ENCODE results near the gene ATP1A2. TPM values are rescaled to one million over a fixed set of nuclear protein-coding genes. Genes with fewer than 3 reads are reported as not detected.
A peak's percentile ranks its signal among the peaks of the same experiment; 100 is the strongest.
"Not testable (repeated sequence)": the region's sequence is repeated elsewhere in the genome, so short reads cannot be mapped to it uniquely, and the experiment has no call there.

ATP1A2 gene
- total RNA-seq, 1 donor from 2014 or later = 0.04 TPM

DNA sequence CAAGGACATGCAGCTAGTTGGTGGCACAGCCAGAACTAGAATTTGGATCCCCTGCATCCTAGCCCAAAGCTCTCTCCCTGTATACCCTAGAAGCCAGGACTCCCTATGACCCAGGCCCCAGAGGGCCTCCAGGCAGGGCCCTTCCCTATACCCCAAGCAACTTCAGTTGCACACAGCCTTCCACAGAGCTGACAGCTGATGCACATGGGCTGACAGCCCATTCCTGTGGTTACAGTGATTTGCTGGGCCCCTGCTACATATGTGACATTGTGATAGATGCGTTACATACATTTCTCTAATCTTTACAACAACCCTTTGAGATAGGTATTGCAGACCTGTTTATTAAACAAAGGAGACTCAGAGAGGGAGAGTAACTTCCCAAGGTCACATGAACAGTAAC lies 5.8 kb downstream of the ATP1A2 start:
- H3K36me3 ChIP-seq (ENCODE audit: control insufficient read depth, insufficient read depth, low read length) = no peaks in the 10 kb centered on the region
- DNase-seq (ENCODE audit: low read depth) = no peak
- peaks cover 16% of the 10 kb centered on the region for H3K27me3 ChIP-seq (ENCODE audit: control insufficient read depth, insufficient read depth, low read length)
- TF ChIP-seq, protein P1, sequence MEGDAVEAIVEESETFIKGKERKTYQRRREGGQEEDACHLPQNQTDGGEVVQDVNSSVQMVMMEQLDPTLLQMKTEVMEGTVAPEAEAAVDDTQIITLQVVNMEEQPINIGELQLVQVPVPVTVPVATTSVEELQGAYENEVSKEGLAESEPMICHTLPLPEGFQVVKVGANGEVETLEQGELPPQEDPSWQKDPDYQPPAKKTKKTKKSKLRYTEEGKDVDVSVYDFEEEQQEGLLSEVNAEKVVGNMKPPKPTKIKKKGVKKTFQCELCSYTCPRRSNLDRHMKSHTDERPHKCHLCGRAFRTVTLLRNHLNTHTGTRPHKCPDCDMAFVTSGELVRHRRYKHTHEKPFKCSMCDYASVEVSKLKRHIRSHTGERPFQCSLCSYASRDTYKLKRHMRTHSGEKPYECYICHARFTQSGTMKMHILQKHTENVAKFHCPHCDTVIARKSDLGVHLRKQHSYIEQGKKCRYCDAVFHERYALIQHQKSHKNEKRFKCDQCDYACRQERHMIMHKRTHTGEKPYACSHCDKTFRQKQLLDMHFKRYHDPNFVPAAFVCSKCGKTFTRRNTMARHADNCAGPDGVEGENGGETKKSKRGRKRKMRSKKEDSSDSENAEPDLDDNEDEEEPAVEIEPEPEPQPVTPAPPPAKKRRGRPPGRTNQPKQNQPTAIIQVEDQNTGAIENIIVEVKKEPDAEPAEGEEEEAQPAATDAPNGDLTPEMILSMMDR (IDR thresholded peaks at IDR 0.05; ENCODE audit: insufficient read depth, low read length, poor library complexity, severe bottlenecking) = no peak
- no peak overlapping the region for H3K4me3 ChIP-seq (ENCODE audit: low read depth, low read length)

DNA sequence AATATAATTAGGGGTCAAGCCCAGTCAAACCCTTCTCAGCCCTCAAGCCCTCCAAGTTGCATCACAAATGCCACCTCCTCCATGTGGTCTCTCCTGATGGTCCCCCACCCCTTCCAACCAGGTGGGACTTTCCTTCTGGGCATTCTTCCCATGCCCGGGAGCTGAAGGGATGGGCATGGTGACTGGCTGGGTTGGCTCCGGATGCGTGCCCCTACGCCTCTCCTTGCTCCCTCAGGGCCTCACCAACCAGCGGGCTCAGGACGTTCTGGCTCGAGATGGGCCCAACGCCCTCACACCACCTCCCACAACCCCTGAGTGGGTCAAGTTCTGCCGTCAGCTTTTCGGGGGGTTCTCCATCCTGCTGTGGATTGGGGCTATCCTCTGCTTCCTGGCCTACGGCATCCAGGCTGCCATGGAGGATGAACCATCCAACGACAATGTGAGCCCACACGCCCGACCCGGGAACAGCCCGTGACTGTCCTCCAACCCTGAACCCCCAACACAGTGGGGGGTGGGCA lies 7.5 kb downstream of the ATP1A2 start:
- H3K36me3 ChIP-seq (ENCODE audit: control insufficient read depth, insufficient read depth, low read length) = no peaks in the 10 kb centered on the region
- H3K4me3 ChIP-seq (ENCODE audit: low read depth, low read length) = no peak overlapping the region
- DNase-seq (ENCODE audit: low read depth) = no peak
- peaks cover under 1% of the 10 kb centered on the region for H3K27me3 ChIP-seq (ENCODE audit: control insufficient read depth, insufficient read depth, low read length)
- TF ChIP-seq, protein P1 (IDR thresholded peaks at IDR 0.05; ENCODE audit: insufficient read depth, low read length, poor library complexity, severe bottlenecking) = no peak

DNA sequence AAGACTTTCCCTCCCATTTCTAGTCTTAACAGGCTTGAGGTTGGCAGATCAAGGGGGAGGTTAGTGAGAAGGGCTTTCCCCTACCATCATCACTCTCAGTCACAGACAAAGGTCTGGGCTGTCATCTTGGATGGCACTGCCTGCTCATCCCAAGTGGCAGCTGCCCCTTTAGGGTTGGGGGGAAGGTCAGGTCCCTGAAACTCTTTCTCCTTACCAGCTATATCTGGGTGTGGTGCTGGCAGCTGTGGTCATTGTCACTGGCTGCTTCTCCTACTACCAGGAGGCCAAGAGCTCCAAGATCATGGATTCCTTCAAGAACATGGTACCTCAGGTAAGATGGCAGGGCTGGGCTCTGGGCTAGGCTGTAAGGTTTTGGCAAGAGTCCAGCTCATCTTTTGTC lies 8.2 kb downstream of the ATP1A2 start:
- Histone ChIP-seq H3K27me3 (ENCODE audit: control insufficient read depth, insufficient read depth, low read length) (no peaks in the 10 kb centered on the region), H3K4me3 (ENCODE audit: low read depth, low read length) (no peak overlapping the region), H3K36me3 (ENCODE audit: control insufficient read depth, insufficient read depth, low read length) (no peaks in the 10 kb centered on the region)
- no peak for DNase-seq (ENCODE audit: low read depth)
- TF ChIP-seq, protein P1 (IDR thresholded peaks at IDR 0.05; ENCODE audit: insufficient read depth, low read length, poor library complexity, severe bottlenecking) = no peak

DNA sequence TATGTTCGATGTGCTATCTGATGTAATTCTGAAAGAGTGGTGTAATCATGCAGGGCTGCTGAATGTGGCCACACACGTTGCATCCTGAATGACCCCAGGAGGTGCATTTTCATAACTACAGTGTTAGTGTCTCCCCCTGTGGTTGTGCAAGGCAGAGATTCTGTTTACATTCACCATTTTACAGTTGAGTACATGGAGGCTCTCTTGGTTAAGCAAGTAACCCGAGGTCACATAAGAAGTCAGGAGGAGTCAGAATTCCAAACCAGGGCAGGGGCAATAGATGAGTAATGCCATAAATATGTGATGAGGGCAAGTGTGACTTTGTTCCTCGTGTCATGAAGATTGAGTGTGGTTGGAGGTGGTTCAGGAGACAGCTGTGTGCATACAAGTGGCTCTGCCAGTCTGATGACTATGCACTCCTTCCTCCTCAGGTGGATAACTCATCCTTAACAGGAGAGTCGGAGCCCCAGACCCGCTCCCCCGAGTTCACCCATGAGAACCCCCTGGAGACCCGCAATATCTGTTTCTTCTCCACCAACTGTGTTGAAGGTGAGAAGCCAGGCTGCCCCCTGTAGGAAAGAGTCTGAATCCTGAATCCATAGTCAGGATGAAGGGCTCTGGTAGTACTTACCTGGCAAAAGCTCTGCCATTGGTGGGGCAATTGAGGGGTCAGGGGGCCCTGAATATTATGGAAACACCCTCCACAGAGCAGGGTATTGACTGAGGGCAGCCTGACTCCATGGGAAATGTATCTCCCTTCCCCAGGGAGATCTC lies 9.3 kb downstream of the ATP1A2 start:
- no peaks in the 10 kb centered on the region for H3K27me3 ChIP-seq (ENCODE audit: control insufficient read depth, insufficient read depth, low read length)
- TF ChIP-seq, protein P1 (IDR thresholded peaks at IDR 0.05; ENCODE audit: insufficient read depth, low read length, poor library complexity, severe bottlenecking) = peak; percentile 29
- H3K4me3 ChIP-seq (ENCODE audit: low read depth, low read length) = no peak overlapping the region
- peak; percentile 88 for DNase-seq (ENCODE audit: low read depth)
- no peaks in the 10 kb centered on the region for H3K36me3 ChIP-seq (ENCODE audit: control insufficient read depth, insufficient read depth, low read length)

DNA sequence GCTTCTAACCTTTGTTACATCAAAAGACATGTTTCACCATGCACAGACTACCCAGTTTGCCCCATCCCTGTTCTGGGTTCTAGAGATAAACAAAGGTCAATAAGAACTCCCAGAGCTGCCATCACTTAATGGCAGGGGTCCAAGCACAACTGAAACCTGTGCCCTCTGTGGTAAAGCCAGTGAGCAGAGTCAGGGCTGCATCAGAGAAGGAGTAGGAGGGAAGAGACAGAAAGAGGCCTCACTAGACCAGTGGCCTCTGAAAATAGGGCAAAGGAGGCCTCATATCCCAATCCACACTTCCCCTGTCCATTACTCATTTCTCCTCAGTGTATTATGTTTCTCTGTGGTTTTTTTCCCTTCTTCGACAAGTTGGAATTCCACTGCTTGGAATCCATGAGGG lies 10.2 kb downstream of the ATP1A2 start:
- H3K4me3 ChIP-seq (ENCODE audit: low read depth, low read length) = no peak overlapping the region
- peaks cover 7% of the 10 kb centered on the region for H3K27me3 ChIP-seq (ENCODE audit: control insufficient read depth, insufficient read depth, low read length)
- TF ChIP-seq, protein P1 (IDR thresholded peaks at IDR 0.05; ENCODE audit: insufficient read depth, low read length, poor library complexity, severe bottlenecking) = no peak
- DNase-seq (ENCODE audit: low read depth) = no peak
- no peaks in the 10 kb centered on the region for H3K36me3 ChIP-seq (ENCODE audit: control insufficient read depth, insufficient read depth, low read length)

DNA sequence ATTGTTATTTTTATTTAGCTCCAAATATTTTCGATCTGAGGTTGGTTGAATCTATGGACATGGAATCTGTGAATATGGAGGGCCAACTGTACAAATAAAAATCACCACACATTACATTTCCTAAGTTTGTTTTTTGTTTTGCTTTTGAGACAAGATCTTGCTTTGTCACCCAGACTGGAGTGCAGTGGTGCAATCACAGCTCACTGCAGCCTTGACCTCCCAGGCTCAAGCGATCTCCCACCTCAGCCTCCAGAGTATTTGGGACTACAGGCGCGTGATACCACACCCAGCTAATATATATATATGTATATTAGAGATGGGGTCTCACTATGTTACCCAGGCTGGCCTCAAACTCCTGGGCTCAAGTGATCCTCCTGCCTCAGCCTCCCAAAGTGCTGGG lies 10.8 kb downstream of the ATP1A2 start:
- DNase-seq (ENCODE audit: low read depth) = not testable (repeated sequence)

More for the DNA sequence above, 10.8 kb downstream of the ATP1A2 start:
- H3K36me3 ChIP-seq (ENCODE audit: control insufficient read depth, insufficient read depth, low read length); H3K27me3 ChIP-seq (ENCODE audit: control insufficient read depth, insufficient read depth, low read length); H3K4me3 ChIP-seq (ENCODE audit: low read depth, low read length): not testable (repeated sequence)

Measured in kidney epithelial cell (primary cell).